K562 (cell line): ENCODE measurements around the gene MAP3K4.

Experiments used
- BACH1 ChIP-seq: fragments of 200-800 bp; sonication (Bioruptor generic); IDR thresholded peaks from 2 replicates; pipeline ENCODE4 v1.6.1; 2016; ENCODE audit warnings: missing genetic modification characterization, missing compliant biosample characterization
- EZH2 ChIP-seq: IDR thresholded peaks from 2 replicates; pipeline ENCODE4 v1.6.1; 2012; ENCODE audit warnings: low read depth, mild to moderate bottlenecking, inconsistent platforms, low read length, borderline replicate concordance
- HNRNPK ChIP-seq: fragments of 200-400 bp; formaldehyde crosslinking; IDR thresholded peaks from one replicate; pipeline ENCODE4 v1.6.1; 2018; ENCODE audit warnings: mild to moderate bottlenecking, low read depth, low read length; ENCODE audit not compliant: poor library complexity, severe bottlenecking
- ID3 ChIP-seq, 2 experiments: fragments of 250-450 bp in 1 of 2; fragments of 450-650 bp in 1 of 2; sonication (Bioruptor Pico) in 1 of 2; IDR thresholded peaks; 2 replicates each; pipeline versions ENCODE4 v1.6.1 to v1.8.0; 2016 to 2021; ENCODE audit warnings: mild to moderate bottlenecking in 2 of 2, moderate library complexity in 2 of 2, missing compliant biosample characterization in 1 of 2, missing genetic modification characterization in 1 of 2
- JUND ChIP-seq, 2 experiments: IDR thresholded peaks; 2 replicates in 1 of 2; 3 replicates in 1 of 2; pipeline ENCODE4 v1.6.1; 2011; ENCODE audit warnings: borderline replicate concordance in 2 of 2, low read depth in 2 of 2, low read length in 2 of 2, improper control_type of control experiment in 1 of 2, missing biosample characterization in 1 of 2, missing genetic modification characterization in 1 of 2, missing genetic modification reagents in 1 of 2
- MBD1 ChIP-seq: fragments of 250-450 bp; sonication (Bioruptor Pico); IDR thresholded peaks from 2 replicates; pipeline ENCODE4 v1.8.0; 2022; ENCODE audit warnings: inconsistent platforms
- NFYB ChIP-seq: IDR thresholded peaks from 2 replicates; pipeline ENCODE4 v1.6.1; 2011; ENCODE audit warnings: mild to moderate bottlenecking, moderate library complexity; ENCODE audit not compliant: insufficient read length; ENCODE audit errors: extremely low read depth
- RNF2 ChIP-seq: sonication (generic); IDR thresholded peaks from 2 replicates; pipeline ENCODE4 v1.6.1; 2016
- TAF7 ChIP-seq: fragments of 450-650 bp; IDR thresholded peaks from 2 replicates; pipeline ENCODE4 v1.6.1; 2016; ENCODE audit warnings: missing genetic modification characterization, missing compliant biosample characterization
- ZC3H4 ChIP-seq: sonication (generic); formaldehyde crosslinking; IDR thresholded peaks from 2 replicates; pipeline ENCODE4 v1.9.0; 2021; ENCODE audit warnings: missing genetic modification reagents, borderline replicate concordance
- ZNF133 ChIP-seq: fragments of 250-450 bp; sonication (Bioruptor Pico); IDR thresholded peaks from 2 replicates; pipeline ENCODE4 v1.4.0; 2020; ENCODE audit warnings: mild to moderate bottlenecking
- ZNF551 ChIP-seq: fragments of 250-450 bp; sonication (Bioruptor Pico); IDR thresholded peaks from 2 replicates; pipeline ENCODE4 v1.5.0; 2021; ENCODE audit warnings: mild to moderate bottlenecking, moderate library complexity

GRCh38 chr6:161150566-161150965 lies 159.0 kb downstream of the MAP3K4 start:
- TF ChIP-seq ZNF133 (CRISPR knock-in tag) (no peak), BACH1 (tag) (no peak), ID3 (CRISPR knock-in tag; IDR thresholded peaks at IDR 0.05) (no peak), ID3 (tag; IDR thresholded peaks at IDR 0.05) (no peak), RNF2 (no peak), JUND (IDR thresholded peaks at IDR 0.05; ENCODE audit: borderline replicate concordance, low read depth, low read length) (no peak), JUND (tag; IDR thresholded peaks at IDR 0.05; ENCODE audit: borderline replicate concordance, low read depth, low read length) (no peak; the same call in 2 of the 3 replicates), TAF7 (tag) (no peak), NFYB (no peak), HNRNPK (no peak), MBD1 (CRISPR knock-in tag) (no peak), EZH2 (no peak), ZC3H4 (CRISPR knock-in tag) (no peak), ZNF551 (CRISPR knock-in tag) (no peak)
